ENCODE results near the gene RPL21. TPM values are rescaled to one million over a fixed set of nuclear protein-coding genes. Genes with fewer than 3 reads are reported as not detected.
A peak's percentile ranks its signal among the peaks of the same experiment; 100 is the strongest.

The RPL21 gene
- total RNA-seq, 1 experiment from 2014 or later, result 986 TPM

GRCh38 chr13:27245610-27246009 is 5.7 kb upstream of the RPL21 start:
- ChIA-PET CTCF (no interaction called here), POLR2A (ENCODE audit: low non-redundant PET) (no interaction called here)
- no TSS peak for BruUV-seq (replicated peaks)
- Histone ChIP-seq H3K4me1 (ENCODE audit: insufficient read depth, low read length, poor library complexity, severe bottlenecking) (no peaks in the 10 kb centered on the region), H3K9me3 (ENCODE audit: low read depth, low read length, poor library complexity, severe bottlenecking) (no peaks in the 10 kb centered on the region), H3K4me3 (ENCODE audit: low read depth, low read length, poor library complexity, severe bottlenecking) (no peak overlapping the region), H3K36me3 (ENCODE audit: insufficient read depth, low read length, poor library complexity, severe bottlenecking) (no peaks in the 10 kb centered on the region), H3K27me3 (replicated peaks; ENCODE audit: insufficient read depth, low read depth, low read length, poor library complexity) (no peaks in the 10 kb centered on the region), H3K27ac (ENCODE audit: low read depth, low read length, poor library complexity, severe bottlenecking) (no peak overlapping the region)
- no peak for DNase-seq (ENCODE audit: low spot score)
- TF ChIP-seq CTCF (conservative IDR thresholded peaks at IDR 0.05; ENCODE audit: low read depth, low read length), result no peak
- no peak for TF ChIP-seq EZH2 (IDR thresholded peaks at IDR 0.05; ENCODE audit: borderline replicate concordance, low read depth, low read length, poor library complexity, severe bottlenecking)
- intact Hi-C loops (cut with micrococcal nuclease; ENCODE audit: unreplicated experiment), result no loop called here

GRCh38 chr13:27250833-27251165 is 559 bp upstream of the RPL21 start:
- Histone ChIP-seq H3K27ac (ENCODE audit: low read depth, low read length, poor library complexity, severe bottlenecking) (peak overlapping the region; percentile 96), H3K9me3 (ENCODE audit: low read depth, low read length, poor library complexity, severe bottlenecking) (no peaks in the 10 kb centered on the region), H3K4me3 (ENCODE audit: low read depth, low read length, poor library complexity, severe bottlenecking) (peak overlapping the region; percentile 82), H3K36me3 (ENCODE audit: insufficient read depth, low read length, poor library complexity, severe bottlenecking) (peaks cover 27% of the 10 kb centered on the region), H3K27me3 (replicated peaks; ENCODE audit: insufficient read depth, low read depth, low read length, poor library complexity) (no peaks in the 10 kb centered on the region), H3K4me1 (ENCODE audit: insufficient read depth, low read length, poor library complexity, severe bottlenecking) (no peaks in the 10 kb centered on the region)
- ChIA-PET POLR2A (ENCODE audit: low non-redundant PET) (no interaction called here), CTCF (no interaction called here)
- TF ChIP-seq CTCF (conservative IDR thresholded peaks at IDR 0.05; ENCODE audit: low read depth, low read length), result no peak
- no peak for TF ChIP-seq EZH2 (IDR thresholded peaks at IDR 0.05; ENCODE audit: borderline replicate concordance, low read depth, low read length, poor library complexity, severe bottlenecking)
- intact Hi-C loops (cut with micrococcal nuclease; ENCODE audit: unreplicated experiment), result loop anchor here (5.0 kb wide), 1 partner anchor 78 kb away; the partner anchor contains the start of gene USP12
- BruUV-seq (replicated peaks), result TSS peak; percentile 95
- DNase-seq (ENCODE audit: low spot score), result no peak

- H3K36me3 ChIP-seq (ENCODE audit: insufficient read depth, low read length, poor library complexity, severe bottlenecking), result peaks cover 44% of the 10 kb centered on the region
- DNase-seq (ENCODE audit: low spot score), result no peak
- no peaks in the 10 kb centered on the region for H3K9me3 ChIP-seq (ENCODE audit: low read depth, low read length, poor library complexity, severe bottlenecking)
- no peaks in the 10 kb centered on the region for H3K4me1 ChIP-seq (ENCODE audit: insufficient read depth, low read length, poor library complexity, severe bottlenecking)
- ChIA-PET POLR2A (ENCODE audit: low non-redundant PET) (no interaction called here), CTCF (no interaction called here)
- BruUV-seq (replicated peaks), result no TSS peak
- TF ChIP-seq CTCF (conservative IDR thresholded peaks at IDR 0.05; ENCODE audit: low read depth, low read length) (no peak), EZH2 (IDR thresholded peaks at IDR 0.05; ENCODE audit: borderline replicate concordance, low read depth, low read length, poor library complexity, severe bottlenecking) (no peak)
- H3K27ac ChIP-seq (ENCODE audit: low read depth, low read length, poor library complexity, severe bottlenecking), result peak overlapping the region; percentile 96
- intact Hi-C loops (cut with micrococcal nuclease; ENCODE audit: unreplicated experiment), result loop anchor here (5.0 kb wide), 1 partner anchor 80 kb away; the partner anchor contains the start of gene USP12
- H3K27me3 ChIP-seq (replicated peaks; ENCODE audit: insufficient read depth, low read depth, low read length, poor library complexity), result no peaks in the 10 kb centered on the region
- peak overlapping the region; percentile 82 for H3K4me3 ChIP-seq (ENCODE audit: low read depth, low read length, poor library complexity, severe bottlenecking)
Observed at GRCh38 chr13:27252467-27252866, 1.1 kb downstream of the RPL21 start.

All from A673 (cell line).